HepG2 (cell line): ENCODE results near the gene NEDD4L. TPM values are rescaled to one million over a fixed set of nuclear protein-coding genes. Genes with fewer than 3 reads are reported as not detected.

Source experiments
- HNRNPH1 ChIP-seq: fragments of 200-400 bp; formaldehyde crosslinking; optimal IDR thresholded peaks from 2 replicates; pipeline ENCODE3; 2017; ENCODE audit warnings: mild to moderate bottlenecking, low read depth, low read length
- IRF9 ChIP-seq: sonication (generic); formaldehyde crosslinking; IDR thresholded peaks from 2 replicates; pipeline ENCODE4 v1.8.0; 2022; ENCODE audit warnings: missing genetic modification reagents, mild to moderate bottlenecking, borderline replicate concordance
- MATR3 ChIP-seq: sonication (generic); formaldehyde crosslinking; IDR thresholded peaks from 2 replicates; pipeline ENCODE4 v1.4.0; 2020; ENCODE audit warnings: missing genetic modification reagents
- NR2F2 ChIP-seq: IDR thresholded peaks from 2 replicates; pipeline ENCODE4 v1.6.1; 2012; ENCODE audit warnings: low read depth, inconsistent platforms, borderline replicate concordance
- RNF219 ChIP-seq: sonication (generic); formaldehyde crosslinking; IDR thresholded peaks from 2 replicates; pipeline ENCODE4 v1.5.0; 2020; ENCODE audit warnings: mild to moderate bottlenecking, missing genetic modification reagents
- ZBTB40 ChIP-seq, 2 experiments: fragments of 450-650 bp in 1 of 2; sonication (generic) in 1 of 2; formaldehyde crosslinking in 1 of 2; IDR thresholded peaks; 2 replicates each; pipeline versions ENCODE4 v1.6.1 to v1.8.0; 2016 to 2022; ENCODE audit warnings: antibody characterized with exemption in 1 of 2, mild to moderate bottlenecking in 1 of 2, missing genetic modification reagents in 1 of 2
- ZC3H13 ChIP-seq: sonication (generic); formaldehyde crosslinking; IDR thresholded peaks from 2 replicates; pipeline ENCODE4 v1.8.1; 2023; ENCODE audit warnings: mild to moderate bottlenecking, missing genetic modification reagents, moderate library complexity
- ZFP37 ChIP-seq: sonication (generic); formaldehyde crosslinking; IDR thresholded peaks from 2 replicates; pipeline ENCODE4 v1.4.0; 2020; ENCODE audit warnings: missing genetic modification reagents, borderline replicate concordance
- ZNF350 ChIP-seq: sonication (generic); formaldehyde crosslinking; IDR thresholded peaks from 2 replicates; pipeline ENCODE4 v1.4.0; 2020; ENCODE audit warnings: mild to moderate bottlenecking, low read depth, missing genetic modification reagents, borderline replicate concordance
- ZNF557 ChIP-seq: sonication (generic); formaldehyde crosslinking; IDR thresholded peaks from 2 replicates; pipeline ENCODE4 v1.4.0; 2020; ENCODE audit warnings: missing genetic modification reagents
- ZNF670 ChIP-seq: sonication (generic); formaldehyde crosslinking; IDR thresholded peaks from 2 replicates; pipeline ENCODE4 v1.8.0; 2022; ENCODE audit warnings: mild to moderate bottlenecking, missing genetic modification reagents, borderline replicate concordance
- polyA plus RNA-seq, 8 experiments: library from polyadenylated mRNA; depleted of rRNA in 3 of 8; stranded (reverse) in 7 of 8; unstranded in 1 of 8; fragments of >200 nt; fragmentation: Illumina TruSeq in 4 of 8; extraction: Trizol in 4 of 8; gene quantifications; 2 replicates each; pipeline versions ENCODE4 v1.2.1 to v1.2.3, GENCODE V29; 2011 to 2016; ENCODE audit warnings: low read depth in 4 of 8, missing spikeins in 1 of 8, mixed read lengths in 1 of 8; ENCODE audit not compliant: insufficient read depth in 1 of 8
- total RNA-seq, 5 experiments: library from RNA; depleted of rRNA; stranded (reverse); fragments of >200 nt; fragmentation: Illumina TruSeq; extraction: Trizol; gene quantifications; 2 replicates each; pipeline ENCODE4 v1.2.3, GENCODE V29; 2016; ENCODE audit warnings: low read depth in 1 of 5
- TF ChIP-seq, protein P1 (sequence below): sonication (generic); formaldehyde crosslinking; IDR thresholded peaks from 2 replicates; pipeline ENCODE4 v1.5.1; 2020; ENCODE audit warnings: missing genetic modification reagents, mild to moderate bottlenecking, borderline replicate concordance

Gene NEDD4L
- total and polyA plus RNA-seq, 2 of the 13 experiments (the other 11 are each of a cell fraction or from before 2014, with no cell fraction given), result 168 to 390 TPM

GRCh38 chr18:58223717-58224424 is 179.8 kb downstream of the NEDD4L start (continued):
- no peak for TF ChIP-seq HNRNPH1
- no peak for TF ChIP-seq ZNF670
- TF ChIP-seq ZC3H13, result no peak
- no peak for TF ChIP-seq RNF219 (CRISPR knock-in tag)
- no peak for TF ChIP-seq ZFP37 (CRISPR knock-in tag)
- TF ChIP-seq ZBTB40 (IDR thresholded peaks at IDR 0.05), result no peak
- no peak for TF ChIP-seq ZBTB40 (CRISPR knock-in tag; IDR thresholded peaks at IDR 0.05)
- TF ChIP-seq, protein P1, sequence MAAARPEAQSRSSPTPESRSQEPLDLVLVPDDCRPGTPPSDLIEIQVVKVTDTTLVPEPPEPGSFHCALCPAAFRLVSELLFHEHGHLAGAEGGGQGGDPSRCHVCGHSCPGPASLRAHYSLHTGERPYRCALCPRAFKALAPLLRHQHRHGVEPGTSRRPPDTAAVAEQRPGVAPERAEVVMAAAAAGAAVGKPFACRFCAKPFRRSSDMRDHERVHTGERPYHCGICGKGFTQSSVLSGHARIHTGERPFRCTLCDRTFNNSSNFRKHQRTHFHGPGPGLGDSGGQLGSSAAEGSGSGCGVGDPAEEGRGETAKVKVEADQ (CRISPR knock-in tag), result no peak
- no peak for TF ChIP-seq MATR3
- no peak for TF ChIP-seq ZNF557 (CRISPR knock-in tag)
- TF ChIP-seq NR2F2, result peak; percentile 45; the same call in 1 of the 2 replicates
- no peak for TF ChIP-seq IRF9 (CRISPR knock-in tag)
- TF ChIP-seq ZNF350 (CRISPR knock-in tag), result no peak; the same call in 1 of the 2 replicates
